GM19372 (cell line): ENCODE measurements around the gene TPRX1.
"Not testable (repeated sequence)": the region's sequence is repeated elsewhere in the genome, so short reads cannot be mapped to it uniquely, and the experiment has no call there.

Source experiments
- ATAC-seq: cut with Tn5 transposase; IDR thresholded peaks from one replicate; pipeline ENCODE4 v1.9.1; 2021; ENCODE audit warnings: mild to moderate bottlenecking, low read depth, moderate library complexity; ENCODE audit not compliant: unreplicated experiment

TPRX1 gene

GRCh38 chr19:47804451-47804850, at the start of gene TPRX1:
TPRX1 (minus strand) TSS chr19:47804551; CDS start chr19:47804539, 12 bp downstream.
- not testable (repeated sequence) for ATAC-seq

- ATAC-seq = no peak
Observed at GRCh38 chr19:47853003-47853402, 48.7 kb upstream of the TPRX1 start.

- no peak for ATAC-seq
Observed at GRCh38 chr19:47848823-47849473, 44.6 kb upstream of the TPRX1 start.

GRCh38 chr19:47848425-47848822, 44.1 kb upstream of the TPRX1 start:
- no peak for ATAC-seq

- no peak for ATAC-seq
Observed at GRCh38 chr19:47842941-47843340, 38.6 kb upstream of the TPRX1 start.

GRCh38 chr19:47839913-47840312, 35.6 kb upstream of the TPRX1 start:
- ATAC-seq = no peak

- no peak for ATAC-seq
Observed at GRCh38 chr19:47839411-47839810, 35.1 kb upstream of the TPRX1 start.

GRCh38 chr19:47836038-47836437, 31.7 kb upstream of the TPRX1 start:
- ATAC-seq = no peak

GRCh38 chr19:47832723-47833122, 28.4 kb upstream of the TPRX1 start:
- no peak for ATAC-seq

GRCh38 chr19:47826800-47827199, 22.4 kb upstream of the TPRX1 start:
- no peak for ATAC-seq

GRCh38 chr19:47824396-47824795, 20.0 kb upstream of the TPRX1 start:
- no peak for ATAC-seq

GRCh38 chr19:47821460-47822020, 17.2 kb upstream of the TPRX1 start, which contains the start of gene CRX:
CRX (plus strand) TSS chr19:47821937; CDS start chr19:47834444, 12,507 bp downstream.
- ATAC-seq = no peak

GRCh38 chr19:47820410-47820809, 16.1 kb upstream of the TPRX1 start:
- no peak for ATAC-seq

GRCh38 chr19:47819858-47820257, 15.5 kb upstream of the TPRX1 start:
- ATAC-seq = no peak

- ATAC-seq = not testable (repeated sequence)
Observed at GRCh38 chr19:47818221-47818620, 13.9 kb upstream of the TPRX1 start.

GRCh38 chr19:47816270-47816669, 11.9 kb upstream of the TPRX1 start:
- not testable (repeated sequence) for ATAC-seq

GRCh38 chr19:47813995-47814328, 9.6 kb upstream of the TPRX1 start:
- ATAC-seq = no peak

- no peak for ATAC-seq
Observed at GRCh38 chr19:47813304-47813994, 9.1 kb upstream of the TPRX1 start.

- ATAC-seq = no peak
Observed at GRCh38 chr19:47806435-47806834, 2.1 kb upstream of the TPRX1 start.

- no peak for ATAC-seq
Observed at GRCh38 chr19:47805313-47805712, 962 bp upstream of the TPRX1 start.

- ATAC-seq = not testable (repeated sequence)
Observed at GRCh38 chr19:47803671-47804070, 680 bp downstream of the TPRX1 start.

- not testable (repeated sequence) for ATAC-seq
Observed at GRCh38 chr19:47803148-47803547, 1.2 kb downstream of the TPRX1 start.
